Cerebellar nuclear complex (tissue), 1 donor: ENCODE results near the gene MYL6.
A peak's percentile ranks its signal among the peaks of the same experiment; 100 is the strongest.

Experiments
- DNase-seq, 2 experiments: peaks; one replicate each; lab custom pipeline; 2025; lab: John Stamatoyannopoulos, UW

MYL6 gene

GRCh38 chr12:56129206-56129941 lies 28.8 kb upstream of the MYL6 start:
- no peak for DNase-seq

- no peak for DNase-seq
Measured at GRCh38 chr12:56129942-56130495, 28.1 kb upstream of the MYL6 start.

GRCh38 chr12:56130876-56131275 lies 27.3 kb upstream of the MYL6 start:
- no peak for DNase-seq

DNA sequence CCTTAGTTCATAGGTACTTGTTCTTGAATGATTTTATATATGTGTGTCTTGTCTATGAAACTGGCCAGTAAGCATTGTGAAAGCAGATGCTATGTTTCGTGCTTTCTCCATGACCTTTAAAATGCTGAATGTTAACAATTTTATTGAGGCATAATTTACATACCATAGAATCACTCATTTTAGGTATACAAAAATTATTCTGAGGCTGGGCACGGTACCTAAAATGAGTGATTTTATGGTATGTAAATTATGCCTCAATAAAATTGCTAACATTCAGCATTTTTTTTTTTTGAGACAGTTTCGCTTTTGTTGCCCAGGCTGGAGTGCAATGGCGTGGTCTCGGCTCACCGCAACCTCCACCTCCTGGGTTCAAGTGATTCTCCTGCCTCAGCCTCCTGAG lies 23.3 kb upstream of the MYL6 start:
- no peak for DNase-seq

DNA sequence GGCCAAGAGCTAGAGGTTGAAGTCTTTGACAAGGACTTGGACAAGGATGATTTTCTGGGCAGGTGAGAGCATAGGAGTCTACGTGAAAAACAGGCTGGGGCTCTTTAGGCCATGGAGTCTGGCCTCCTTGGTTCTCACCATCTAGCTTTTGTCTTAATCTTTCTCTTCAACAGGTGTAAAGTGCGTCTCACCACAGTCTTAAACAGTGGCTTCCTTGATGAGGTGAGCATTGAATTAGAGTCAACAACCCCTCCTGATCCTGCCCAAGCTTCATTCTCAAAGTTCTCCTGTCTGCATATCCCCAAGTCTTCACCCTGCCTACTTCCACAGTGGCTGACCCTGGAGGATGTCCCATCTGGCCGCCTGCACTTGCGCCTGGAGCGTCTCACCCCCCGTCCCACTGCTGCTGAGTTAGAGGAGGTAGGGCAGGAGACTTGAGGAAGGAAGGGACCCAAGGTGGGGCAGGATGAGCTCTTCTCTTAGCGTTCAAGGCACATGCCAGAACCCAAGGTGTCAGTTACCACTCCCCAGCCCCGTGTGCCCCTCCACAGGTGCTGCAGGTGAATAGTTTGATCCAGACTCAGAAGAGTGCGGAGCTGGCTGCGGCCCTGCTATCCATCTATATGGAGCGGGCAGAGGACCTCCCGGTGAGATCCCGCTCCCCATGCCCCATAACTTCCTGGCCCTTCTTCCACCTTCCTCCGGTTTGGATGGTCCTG lies 20.1 kb upstream of the MYL6 start:
- DNase-seq = no peak

- DNase-seq = no peak
Measured at GRCh38 chr12:56141946-56142784, 16.0 kb upstream of the MYL6 start.

DNA sequence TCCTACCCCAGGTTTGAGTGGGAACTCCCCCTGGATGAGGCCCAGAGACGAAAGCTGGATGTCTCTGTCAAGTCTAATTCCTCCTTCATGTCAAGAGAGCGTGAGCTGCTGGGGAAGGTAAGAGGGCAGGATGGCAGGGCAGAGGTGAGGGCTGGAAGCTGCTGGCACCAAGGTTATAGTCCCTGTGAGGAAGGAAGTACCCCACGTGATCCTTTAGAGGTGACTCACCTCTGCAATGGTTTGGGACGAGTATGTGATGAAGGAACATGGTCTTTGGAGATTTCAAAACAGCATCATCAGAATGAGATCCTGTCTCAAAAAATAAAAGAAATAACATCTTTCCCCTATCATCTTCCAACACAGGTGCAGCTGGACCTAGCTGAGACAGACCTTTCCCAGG lies 14.9 kb upstream of the MYL6 start:
- DNase-seq = no peak

DNA sequence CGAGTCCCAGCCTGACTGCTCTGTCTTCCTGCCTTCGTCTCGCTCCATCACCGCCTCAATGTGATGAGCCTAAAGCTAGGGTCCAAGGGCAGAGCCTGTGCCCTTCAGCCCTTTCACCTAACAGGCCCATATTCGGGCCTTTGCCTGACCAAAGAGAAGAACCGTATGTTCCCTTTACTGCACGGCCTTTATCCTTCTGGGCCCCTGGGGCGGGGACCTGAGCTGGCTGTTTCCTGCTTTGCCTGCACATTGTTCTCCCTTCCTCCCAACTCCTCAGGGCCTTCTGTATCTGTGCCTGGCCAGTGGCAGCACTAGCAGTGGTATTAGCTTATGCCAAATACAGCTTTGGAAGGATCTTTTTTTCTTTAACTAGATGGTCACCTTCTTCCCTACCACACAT lies 14.3 kb upstream of the MYL6 start:
- no peak for DNase-seq

GRCh38 chr12:56145217-56145616 lies 12.9 kb upstream of the MYL6 start:
- DNase-seq = no peak

GRCh38 chr12:56146492-56147460 lies 11.4 kb upstream of the MYL6 start:
- DNase-seq = no peak

DNA sequence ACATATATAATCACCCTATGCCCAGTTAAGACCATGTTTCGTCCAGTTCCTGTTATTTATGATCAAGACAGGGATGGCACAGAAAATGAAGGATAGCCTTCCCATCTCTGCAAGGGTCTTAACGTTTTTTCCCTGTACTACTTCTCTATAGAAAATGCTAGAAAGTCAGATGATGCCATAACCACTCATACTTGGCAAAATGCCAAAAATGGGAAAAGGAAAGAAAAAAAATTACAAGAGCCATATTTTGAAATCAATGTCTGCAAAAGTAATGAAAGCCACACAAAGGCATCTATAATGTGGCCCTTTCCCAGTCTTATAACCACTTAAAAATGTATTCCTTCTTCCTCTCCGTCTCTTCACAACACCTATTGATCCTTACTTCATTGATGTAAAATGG lies 7.6 kb upstream of the MYL6 start:
- no peak for DNase-seq

- no peak for DNase-seq
Measured at GRCh38 chr12:56151672-56152131, 6.5 kb upstream of the MYL6 start.

DNA sequence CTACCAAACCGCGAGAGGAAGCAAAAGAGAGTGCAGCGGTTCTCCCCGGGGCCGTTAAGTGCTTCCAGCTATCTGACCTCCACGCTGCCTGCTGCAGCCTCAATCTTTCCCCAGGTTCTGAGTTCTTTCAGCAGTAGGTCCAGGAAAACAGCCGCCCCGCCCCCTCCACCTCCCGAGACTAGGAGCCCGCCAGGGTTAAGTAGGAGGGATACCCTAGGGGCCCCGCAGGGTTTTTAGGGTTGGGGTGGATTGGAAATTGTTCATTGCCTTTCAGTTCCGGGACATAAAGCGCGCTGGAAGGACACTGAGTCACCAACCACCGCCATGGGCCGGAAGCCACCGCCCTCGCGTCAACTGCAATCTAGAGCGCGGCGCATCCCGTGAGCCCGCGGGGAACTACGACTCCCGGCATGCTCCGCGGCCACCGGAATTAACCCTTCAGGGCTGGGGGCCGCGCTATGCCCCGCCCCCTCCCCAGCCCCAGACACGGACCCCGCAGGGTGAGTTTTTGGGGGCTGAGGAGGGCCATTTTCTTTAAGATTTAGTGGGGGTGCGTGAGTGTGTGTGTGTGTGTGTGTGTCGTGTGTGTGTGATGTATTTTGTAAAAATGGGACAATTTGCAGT lies 5.9 kb upstream of the MYL6 start, which contains the start of gene MYL6B:
Gene MYL6B, plus strand, starts transcription at position 456 of the 624 bp plus-strand sequence. CDS start 1,332 bp downstream, outside the sequence.
- peak in 1 of 2 experiments; percentile 40 for DNase-seq

DNA sequence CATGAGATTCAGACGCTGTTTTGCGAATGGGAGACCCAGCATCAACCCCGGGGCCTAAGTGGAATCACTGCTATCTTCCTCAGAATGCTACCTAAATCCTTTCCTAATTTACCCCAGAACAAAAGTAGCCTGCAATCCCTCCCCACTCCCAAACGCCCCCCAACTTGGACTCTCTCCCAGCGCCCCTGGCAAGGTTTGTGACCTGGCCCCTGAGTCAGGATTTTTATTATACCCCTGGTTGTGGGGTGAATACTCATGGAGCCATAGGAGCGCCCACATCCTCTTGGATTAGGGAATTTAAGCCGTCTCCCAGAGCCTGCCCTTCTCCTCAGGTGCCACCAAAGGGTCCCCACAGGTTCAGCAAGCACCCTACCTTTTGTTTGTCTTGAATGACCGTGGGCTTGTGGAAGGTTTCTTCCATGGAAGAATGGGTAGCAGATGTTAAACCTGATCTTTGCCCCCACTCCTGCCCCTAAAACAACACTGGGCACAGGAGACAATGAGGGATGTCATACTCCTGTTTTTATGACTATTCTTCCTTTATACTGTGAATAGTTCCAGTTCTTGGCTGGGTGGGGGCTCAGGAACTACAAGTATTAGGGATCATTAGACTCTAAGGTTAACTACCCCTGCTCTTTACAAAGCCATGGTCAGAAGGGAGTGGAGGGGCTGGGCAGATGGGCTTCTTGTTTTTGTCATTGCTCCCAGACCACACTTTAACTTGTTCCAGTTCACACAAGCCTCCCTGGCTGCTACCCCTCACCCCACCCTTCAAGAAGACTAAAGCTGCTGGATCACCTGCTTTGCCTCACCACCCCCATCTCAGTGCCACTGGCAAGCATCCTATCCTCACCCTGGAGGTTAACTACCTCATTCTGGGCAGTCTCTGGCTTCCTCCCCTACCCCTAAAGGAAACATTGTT lies 5.1 kb upstream of the MYL6 start:
- DNase-seq = no peak

- no peak for DNase-seq
Measured at GRCh38 chr12:56153678-56154065, 4.5 kb upstream of the MYL6 start.

DNA sequence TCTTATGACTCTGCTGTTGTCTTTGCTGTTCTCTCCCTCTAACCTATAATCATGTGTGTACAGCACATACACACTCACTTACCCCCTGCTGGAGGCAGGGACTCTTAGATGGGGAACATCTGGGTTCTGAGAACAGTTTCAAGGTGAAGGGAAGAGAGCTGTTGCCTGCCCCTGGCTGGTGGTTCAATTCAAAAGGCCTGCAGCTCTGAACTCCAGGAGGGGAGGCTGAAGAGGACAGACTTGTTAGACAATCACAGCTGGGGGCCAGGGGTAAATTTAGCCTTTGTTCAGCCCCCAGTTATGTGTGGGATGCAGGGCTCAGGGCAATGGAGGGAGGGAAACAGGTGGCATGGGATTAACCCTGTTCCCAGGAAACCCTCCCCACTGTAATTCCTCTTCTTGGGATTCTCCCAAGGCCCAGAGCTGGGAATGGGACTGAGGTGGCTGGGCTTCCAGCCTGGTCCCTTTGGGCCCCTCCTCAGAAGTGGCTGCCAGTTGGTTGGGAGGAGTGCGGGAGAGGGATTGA lies 3.9 kb upstream of the MYL6 start:
- no peak for DNase-seq

GRCh38 chr12:56154818-56155217 lies 3.3 kb upstream of the MYL6 start:
- DNase-seq = no peak

DNA sequence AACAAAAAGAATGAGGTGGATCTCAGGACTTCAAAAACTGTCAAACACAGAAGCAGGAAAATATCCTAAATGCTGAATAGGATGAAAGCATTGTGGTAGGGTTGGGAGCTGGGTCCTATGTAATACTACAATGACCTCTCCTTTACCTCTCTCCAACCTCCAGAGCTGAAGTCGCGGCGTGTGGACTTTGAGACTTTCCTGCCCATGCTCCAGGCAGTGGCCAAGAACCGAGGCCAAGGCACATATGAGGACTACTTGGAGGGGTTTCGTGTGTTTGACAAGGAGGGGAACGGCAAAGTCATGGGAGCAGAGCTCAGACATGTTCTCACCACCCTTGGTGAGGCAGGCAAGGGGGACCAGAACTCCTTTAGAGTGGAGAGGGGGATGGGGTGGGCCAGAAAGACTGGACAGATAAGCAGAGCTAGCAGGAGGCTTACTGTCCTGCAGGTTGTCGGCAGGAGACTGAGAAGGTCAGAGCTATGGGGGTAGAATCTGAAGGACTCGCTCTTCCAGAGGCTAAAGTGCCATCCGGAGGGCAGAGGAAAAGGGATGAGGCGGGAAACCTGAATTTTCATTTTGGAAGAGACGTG lies 2.8 kb upstream of the MYL6 start:
- DNase-seq = no peak
